Astrocyte of the hippocampus (primary cell): ENCODE results near the gene ARL8B.

Source experiments
- DNase-seq: peaks from one replicate; pipeline ENCODE4 v3.0.0; 2011; ENCODE audit warnings: low read depth, low spot score

ARL8B gene

GRCh38 chr3:5205165-5205941, 83.3 kb downstream of the ARL8B start:
- peak; percentile 89 for DNase-seq

- no peak for DNase-seq
Measured at GRCh38 chr3:5210926-5211325, 88.8 kb downstream of the ARL8B start.

- DNase-seq = no peak
Measured at GRCh38 chr3:5212628-5213573, 90.8 kb downstream of the ARL8B start.

- no peak for DNase-seq
Measured at GRCh38 chr3:5213574-5213966, 91.5 kb downstream of the ARL8B start.

- no peak for DNase-seq
Measured at GRCh38 chr3:5214352-5214751, 92.3 kb downstream of the ARL8B start.

- DNase-seq = peak; percentile 81
Measured at GRCh38 chr3:5217824-5218595, 95.9 kb downstream of the ARL8B start.

- no peak for DNase-seq
Measured at GRCh38 chr3:5218815-5219214, 96.7 kb downstream of the ARL8B start.

- DNase-seq = no peak
Measured at GRCh38 chr3:5219216-5219615, 97.1 kb downstream of the ARL8B start.

- DNase-seq = no peak
Measured at GRCh38 chr3:5220193-5220592, 98.1 kb downstream of the ARL8B start.

GRCh38 chr3:5220667-5221431, 98.8 kb downstream of the ARL8B start:
- DNase-seq = no peak

- no peak for DNase-seq
Measured at GRCh38 chr3:5221701-5222100, 99.6 kb downstream of the ARL8B start.

- no peak for DNase-seq
Measured at GRCh38 chr3:5222283-5223005, 100.4 kb downstream of the ARL8B start.

GRCh38 chr3:5226783-5227182, 104.7 kb downstream of the ARL8B start:
- DNase-seq = peak; percentile 62

GRCh38 chr3:5227812-5228211, 105.7 kb downstream of the ARL8B start:
- no peak for DNase-seq

- no peak for DNase-seq
Measured at GRCh38 chr3:5229414-5229813, 107.3 kb downstream of the ARL8B start.
